ENCODE measurements around the gene ZNF423.
A peak's percentile ranks its signal among the peaks of the same experiment; 100 is the strongest.

The ZNF423 gene

DNA sequence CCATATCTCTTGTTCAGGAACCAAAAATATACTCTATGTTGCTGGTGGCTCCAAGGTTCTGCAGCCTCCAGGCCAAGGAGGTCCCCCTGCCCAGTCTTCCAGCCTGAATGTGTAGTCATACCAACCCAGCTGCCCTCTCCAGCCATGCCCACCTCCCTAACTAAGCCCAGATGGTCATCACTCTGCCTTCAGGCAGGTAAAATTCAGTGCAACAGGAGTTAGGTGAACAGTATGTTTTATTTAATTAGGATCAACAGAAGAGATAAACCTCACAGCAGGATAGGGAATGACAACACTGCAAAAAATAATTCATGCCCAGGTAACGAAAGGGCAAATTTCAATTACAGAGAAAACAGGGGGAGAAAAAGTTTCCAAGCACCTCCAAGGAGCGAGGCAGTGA, 9.1 kb downstream of the ZNF423 start:
- no peak for DNase-seq

DNA sequence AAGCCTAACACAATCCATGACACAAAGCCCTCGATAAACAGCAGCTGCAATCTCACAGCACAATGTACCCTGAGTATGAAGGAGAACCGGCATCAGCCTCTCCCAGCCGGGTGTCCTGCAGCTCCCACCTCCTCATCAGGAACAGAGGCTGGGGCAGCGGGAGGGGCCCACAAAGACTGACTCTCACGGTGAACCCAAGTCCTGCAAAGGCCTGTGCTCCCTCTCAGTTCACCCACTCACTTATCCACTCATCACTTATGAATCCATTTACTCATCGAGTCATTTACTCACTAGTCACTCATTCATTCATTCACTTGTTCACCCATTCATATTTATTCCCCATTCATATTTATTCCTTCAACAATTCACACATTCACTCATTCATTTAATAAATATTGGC, 11.6 kb downstream of the ZNF423 start:
- DNase-seq, result no peak

- no peak for DNase-seq
Observed at GRCh38 chr16:49843758-49844157, 12.2 kb downstream of the ZNF423 start.

- DNase-seq, result no peak
Observed at GRCh38 chr16:49842972-49843371, 12.9 kb downstream of the ZNF423 start.

DNA sequence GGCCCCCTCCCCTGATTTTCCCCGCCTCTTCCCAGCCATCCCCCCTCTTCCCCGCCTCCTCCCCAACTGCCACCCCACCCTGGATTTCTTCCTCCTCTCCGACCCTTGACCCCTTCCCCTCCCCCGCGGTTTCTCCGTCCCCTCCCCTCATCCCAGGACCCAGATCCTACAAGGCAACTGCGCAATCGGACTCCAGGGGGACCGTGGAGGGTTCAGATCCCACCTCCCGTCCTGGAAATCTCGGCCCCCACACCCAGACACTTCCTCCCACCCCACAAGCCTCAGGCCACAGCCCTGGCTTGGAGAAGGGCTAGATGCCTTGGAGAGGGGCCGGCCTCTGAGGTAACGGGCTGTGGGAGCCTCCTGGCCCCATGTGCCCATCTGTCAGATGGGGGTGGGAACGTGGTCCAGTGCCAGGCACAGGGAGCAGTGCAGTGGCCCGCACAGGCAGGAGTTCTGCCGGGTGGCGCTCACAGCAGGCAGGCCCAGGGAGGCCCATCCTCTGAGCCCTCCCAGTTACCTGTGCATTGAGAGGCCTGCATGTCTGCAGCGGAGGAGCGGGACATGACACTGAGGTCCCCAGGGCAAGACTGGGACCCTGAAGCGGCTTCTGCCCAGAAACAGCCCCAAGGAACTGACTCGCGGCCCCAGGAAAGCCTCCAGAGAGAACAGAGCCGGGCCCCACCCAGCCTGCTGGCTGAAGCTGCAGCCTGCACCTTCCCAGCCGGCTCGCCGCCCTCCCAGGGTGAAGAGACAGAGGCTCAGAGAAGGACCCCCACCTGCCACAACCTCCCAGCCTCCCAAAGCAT, 16.7 kb downstream of the ZNF423 start:
- DNase-seq, result no peak

GRCh38 chr16:49838441-49839016, 17.4 kb downstream of the ZNF423 start:
- no peak for DNase-seq

GRCh38 chr16:49837688-49838410, 18.1 kb downstream of the ZNF423 start:
- DNase-seq, result no peak

- no peak for DNase-seq
Observed at GRCh38 chr16:49836668-49837067, 19.2 kb downstream of the ZNF423 start.

DNA sequence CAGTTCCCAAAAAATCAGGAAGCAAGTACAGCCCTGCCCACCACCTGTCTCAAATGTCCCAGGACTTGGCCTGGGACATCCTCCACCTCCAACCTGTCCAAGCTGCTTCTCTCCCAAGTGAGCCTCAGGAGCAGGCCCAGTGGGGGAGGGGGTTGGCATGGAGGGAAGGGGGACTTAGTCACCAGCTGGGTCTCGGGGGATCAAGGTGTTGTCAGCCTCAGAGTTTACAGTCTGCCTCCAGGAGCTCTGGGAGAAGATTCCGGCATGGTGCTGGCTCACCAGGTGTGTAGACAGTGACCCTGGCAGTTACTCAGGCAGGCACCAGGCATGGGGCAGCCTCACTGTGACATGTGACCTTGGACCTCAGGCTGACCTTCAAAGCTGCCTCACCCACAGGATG, 19.7 kb downstream of the ZNF423 start:
- no peak for DNase-seq

DNA sequence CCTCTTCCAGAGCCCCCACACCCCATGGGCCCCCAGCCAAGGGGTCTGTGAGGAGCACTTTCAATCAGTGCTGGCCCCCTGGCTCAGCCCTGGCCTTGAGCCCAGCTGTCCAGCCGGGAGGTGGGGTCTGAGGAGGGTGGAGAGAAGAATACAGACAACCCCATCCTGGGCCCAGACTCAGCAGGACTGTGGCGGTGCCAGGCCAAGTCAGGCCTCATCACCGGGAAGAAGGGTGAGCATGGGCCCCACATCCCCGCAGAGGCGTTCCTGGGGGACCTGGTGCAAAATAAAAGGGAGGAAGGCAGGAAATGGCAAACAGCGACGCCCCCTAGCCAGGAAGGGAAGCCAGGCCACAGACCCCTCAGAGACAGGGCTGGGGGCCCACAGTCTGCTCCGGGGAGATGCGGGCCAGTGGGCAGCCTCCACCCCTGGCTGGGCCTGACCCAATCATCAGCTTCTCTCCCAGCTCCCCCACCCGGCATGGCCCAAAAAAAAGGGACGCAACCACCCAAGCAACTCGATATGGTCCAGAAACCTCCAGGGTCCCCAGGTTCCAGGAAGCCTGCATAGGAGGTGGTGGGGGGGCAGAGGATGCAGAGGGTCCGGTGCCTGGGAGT, 20.6 kb downstream of the ZNF423 start:
- no peak for DNase-seq

- peak; percentile 72 for DNase-seq
Observed at GRCh38 chr16:49834531-49835151, 21.3 kb downstream of the ZNF423 start.

DNA sequence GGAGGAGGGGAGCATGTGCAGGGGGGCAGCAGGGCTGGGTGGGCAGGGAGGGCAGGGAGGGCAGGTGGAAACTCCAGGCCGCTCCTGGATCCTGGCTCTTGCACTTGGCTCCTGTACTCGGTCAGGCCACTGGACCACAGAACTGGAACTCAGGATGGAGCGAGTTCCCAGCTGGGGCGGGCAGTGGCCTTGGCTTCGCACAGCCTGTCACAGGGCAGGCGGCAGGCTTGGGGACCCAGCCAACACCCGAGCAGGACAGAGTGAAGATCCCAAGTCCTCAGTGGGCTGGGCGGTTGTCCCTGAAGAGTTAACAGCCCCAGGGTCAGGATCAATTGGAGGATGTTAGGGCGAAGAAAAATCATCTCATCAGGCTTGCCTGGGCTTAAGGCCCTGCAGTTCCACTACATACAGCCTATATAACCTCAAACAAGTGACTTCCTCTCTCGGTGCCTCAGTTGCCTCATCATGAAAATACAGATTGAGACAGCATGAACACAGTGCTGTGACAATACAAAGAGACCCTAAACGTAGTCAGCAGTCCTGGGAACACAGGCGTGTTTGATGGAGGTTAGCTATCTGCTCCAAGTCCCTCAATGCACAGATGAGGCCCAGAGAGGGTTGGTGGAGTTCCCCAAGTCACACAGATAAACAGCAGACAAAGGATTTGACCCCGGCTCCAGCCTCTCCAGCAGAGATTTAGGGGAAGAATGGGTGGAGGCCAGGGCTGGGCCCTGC, 21.9 kb downstream of the ZNF423 start:
- no peak for DNase-seq

DNA sequence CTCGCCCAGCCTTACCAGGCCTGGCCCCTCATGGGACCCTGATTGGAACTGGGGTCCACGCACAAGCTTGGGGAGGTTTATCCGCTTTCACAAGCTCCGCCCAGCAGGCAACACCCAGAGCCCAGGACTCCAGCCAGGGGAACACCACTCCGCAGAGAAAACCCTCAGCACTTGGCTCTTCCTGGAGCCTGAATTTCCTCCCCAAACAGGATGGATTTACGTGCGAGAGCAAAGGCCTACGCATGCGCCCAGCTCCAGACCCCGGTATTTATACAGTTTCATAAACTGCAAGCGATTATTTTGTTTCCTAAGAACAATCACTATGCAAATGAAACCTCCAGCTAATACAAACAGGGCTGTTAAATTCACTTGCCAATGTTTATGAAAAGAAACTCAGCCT, 22.8 kb downstream of the ZNF423 start:
- DNase-seq, result no peak

DNA sequence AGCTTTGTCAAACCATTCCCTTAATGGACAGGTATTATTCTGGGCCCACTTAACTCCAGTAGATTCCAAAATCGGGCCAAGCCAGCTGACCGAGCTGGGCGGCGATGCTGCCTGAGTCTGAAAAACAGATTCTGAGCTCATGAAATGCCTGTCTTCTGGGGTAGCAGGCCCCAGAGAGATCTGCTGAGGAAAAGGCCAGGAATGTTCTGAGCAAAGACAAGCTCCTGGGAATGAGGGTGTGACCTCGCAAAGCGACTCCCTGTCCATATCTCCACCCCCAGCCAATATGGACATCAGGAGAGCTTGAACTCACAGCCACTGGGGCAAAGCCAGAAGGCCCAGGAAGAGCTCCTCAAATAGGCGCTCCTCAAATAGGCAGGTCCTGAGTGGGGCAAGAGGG, 23.7 kb downstream of the ZNF423 start:
- DNase-seq, result no peak

GRCh38 chr16:49830873-49831272, 25.0 kb downstream of the ZNF423 start:
- no peak for DNase-seq

DNA sequence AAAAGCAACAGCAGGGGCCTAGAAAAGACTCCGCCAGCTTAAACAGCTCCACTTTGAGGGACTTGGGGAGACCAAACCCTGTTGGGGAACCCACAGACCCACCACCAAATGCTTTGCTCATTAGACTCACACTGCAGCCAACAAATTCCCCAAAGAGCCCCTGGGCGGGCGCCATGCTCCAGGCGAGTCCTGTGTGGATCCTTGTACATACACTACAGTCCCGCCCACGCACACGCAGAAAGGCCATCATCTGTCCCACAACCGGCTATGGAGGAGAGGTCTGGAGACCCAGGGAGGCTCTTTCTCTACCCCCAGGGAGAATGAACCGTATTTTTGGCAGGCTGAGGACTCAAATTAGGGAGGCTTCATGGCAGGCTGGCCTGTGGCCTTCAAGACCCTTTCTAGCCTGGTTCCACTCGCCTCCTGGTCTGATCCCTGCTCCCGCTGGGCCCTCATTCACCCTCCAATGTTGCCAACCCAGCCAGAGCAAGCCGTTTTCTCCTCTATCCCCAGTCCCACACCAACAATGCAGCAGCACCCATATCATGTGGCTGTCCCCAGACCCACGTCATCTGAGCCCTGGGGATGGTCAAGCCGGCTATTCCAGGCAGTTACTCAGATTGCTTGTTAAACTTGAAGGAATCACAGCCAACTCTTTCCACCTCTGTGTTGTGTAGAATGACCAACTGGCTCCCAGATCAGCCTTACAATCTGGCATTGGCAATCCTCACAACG, 27.2 kb downstream of the ZNF423 start:
- no peak for DNase-seq

DNA sequence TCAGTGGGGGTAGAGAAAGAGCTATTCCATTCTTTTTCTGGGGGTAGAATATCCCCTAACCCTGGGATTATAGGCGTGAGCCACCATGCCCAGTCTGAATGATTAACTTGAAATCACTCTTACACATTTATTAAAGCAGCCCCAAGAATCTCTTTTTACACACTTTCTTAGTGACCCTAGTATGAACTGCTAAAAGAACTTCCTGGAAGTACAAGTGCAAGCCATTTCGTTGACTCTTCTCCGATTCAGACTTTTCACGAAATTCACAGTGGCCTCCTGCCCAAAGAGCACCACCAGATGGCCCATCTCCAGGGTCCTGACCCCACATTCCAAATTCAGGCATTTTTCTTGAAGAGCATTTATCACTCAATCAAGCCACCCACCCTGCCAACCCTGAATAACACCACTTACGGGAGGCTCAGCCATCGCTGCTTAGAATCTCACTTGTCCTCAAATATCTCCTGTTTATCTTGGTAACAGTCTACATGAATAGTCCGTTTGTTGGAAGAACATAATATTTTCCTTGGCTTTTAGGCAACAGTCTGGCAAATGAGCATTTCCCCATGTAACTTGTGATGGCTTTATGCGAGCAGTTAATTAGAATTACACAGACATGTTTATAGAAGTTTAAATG, 28.0 kb downstream of the ZNF423 start:
- DNase-seq, result no peak

GRCh38 chr16:49826515-49826914, 29.4 kb downstream of the ZNF423 start:
- no peak for DNase-seq

DNA sequence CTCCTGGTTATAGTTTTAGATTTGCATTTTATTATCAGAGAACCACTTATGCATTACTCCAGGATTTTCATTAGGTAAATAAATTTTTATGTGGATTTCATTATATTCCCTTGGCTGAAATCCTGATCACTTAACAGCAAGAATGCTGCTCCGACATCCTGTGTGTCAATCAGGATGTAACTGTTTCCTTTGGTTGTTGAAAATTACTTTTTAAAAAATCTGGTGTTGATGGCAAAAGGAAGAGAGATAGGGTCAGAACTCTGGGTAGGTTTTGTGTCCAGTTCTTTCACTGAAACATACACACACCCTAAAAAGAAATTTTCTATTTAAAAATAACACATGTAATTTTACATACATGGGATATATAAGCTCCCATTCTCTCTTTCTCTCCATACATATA, 30.9 kb downstream of the ZNF423 start:
- DNase-seq, result no peak

- DNase-seq, result no peak
Observed at GRCh38 chr16:49824593-49824992, 31.3 kb downstream of the ZNF423 start.

GRCh38 chr16:49822649-49823370, 33.1 kb downstream of the ZNF423 start:
- DNase-seq, result no peak
